Breast epithelium (tissue), 4 donors: ENCODE data around the gene NCKAP5. TPM values are rescaled to one million over a fixed set of nuclear protein-coding genes. Genes with fewer than 3 reads are reported as not detected.

Experiments used
- DNase-seq, 2 donors: peaks; one replicate each; pipeline ENCODE4 v3.0.0-alpha.2; 2019; ENCODE audit warnings: low spot score in 2 of 2
- H3K27ac ChIP-seq, 2 donors: fragments of 200-600 bp; sonication (generic) in 1 of 2; one replicate each; pipeline ENCODE4 v1.5.1; 2016 to 2019; ENCODE audit warnings: mild to moderate bottlenecking in 1 of 2
- H3K27me3 ChIP-seq, 2 donors: fragments of 200-600 bp; sonication (generic) in 1 of 2; one replicate each; pipeline versions ENCODE4 v1.5.1 to v1.6.0; 2017 to 2019; ENCODE audit warnings: control low read depth in 1 of 2, mild to moderate bottlenecking in 1 of 2
- H3K36me3 ChIP-seq: fragments of 200-600 bp; one replicate; pipeline ENCODE4 v1.5.1; 2019
- H3K4me1 ChIP-seq, 2 donors: fragments of 200-600 bp; sonication (generic); one replicate each; pipeline ENCODE4 v1.5.1; 2016 to 2019; ENCODE audit warnings: control low read depth in 1 of 2
- H3K4me3 ChIP-seq, 3 donors: fragments of 200-600 bp; sonication (generic); 1 replicate in 2 of 3; 2 replicates in 1 of 3; pipeline ENCODE4 v1.5.1; 2016 to 2019; ENCODE audit warnings: mild to moderate bottlenecking in 3 of 3, moderate library complexity in 2 of 3
- H3K9me3 ChIP-seq, 2 donors: fragments of 200-600 bp; sonication (generic) in 1 of 2; one replicate each; pipeline ENCODE4 v1.5.1; 2016 to 2019; ENCODE audit warnings: control low read depth in 1 of 2
- POLR2A ChIP-seq: fragments of 450-650 bp; IDR thresholded peaks from one replicate; pipeline ENCODE4 v1.6.1; 2016; ENCODE audit warnings: antibody characterized with exemption, mild to moderate bottlenecking, moderate library complexity
- POLR2AphosphoS5 ChIP-seq, 3 donors: sonication (generic); formaldehyde crosslinking; IDR thresholded peaks; one replicate each; pipeline ENCODE4 v1.6.1; 2017; ENCODE audit warnings: antibody characterized with exemption in 3 of 3
- intact Hi-C: fragments of 100-400 bp; cut with DNase I; formaldehyde crosslinking; loops from one replicate; pipeline ENCODE4 v1.15.1; 2023; ENCODE audit warnings: low total_unique reads
- total RNA-seq, 3 donors: library from RNA; depleted of rRNA; stranded (reverse); fragments of >200 nt; gene quantifications; one replicate each; pipeline ENCODE4 v1.1.0, GENCODE V29; 2016
- TF ChIP-seq, protein P1 (sequence below), 3 donors: fragments of 450-650 bp; IDR thresholded peaks; one replicate each; pipeline ENCODE4 v1.5.1; 2016 to 2017; ENCODE audit warnings: antibody characterized with exemption in 3 of 3, mild to moderate bottlenecking in 3 of 3, moderate library complexity in 3 of 3

The NCKAP5 gene
- total RNA-seq, 3 donors from 2014 or later: 1.1 to 10.5 (median 6.1) TPM

GRCh38 chr2:132797071-132797470, 771.2 kb downstream of the NCKAP5 start:
- Histone ChIP-seq H3K4me1 (no peaks in the 10 kb centered on the region), H3K36me3 (no peaks in the 10 kb centered on the region), H3K27ac (no peak overlapping the region), H3K4me3 (no peak overlapping the region), H3K9me3 (no peaks in the 10 kb centered on the region), H3K27me3 (no peaks in the 10 kb centered on the region)
- no peak for TF ChIP-seq POLR2AphosphoS5 (IDR thresholded peaks at IDR 0.05)
- no peak for TF ChIP-seq POLR2A
- TF ChIP-seq, protein P1, sequence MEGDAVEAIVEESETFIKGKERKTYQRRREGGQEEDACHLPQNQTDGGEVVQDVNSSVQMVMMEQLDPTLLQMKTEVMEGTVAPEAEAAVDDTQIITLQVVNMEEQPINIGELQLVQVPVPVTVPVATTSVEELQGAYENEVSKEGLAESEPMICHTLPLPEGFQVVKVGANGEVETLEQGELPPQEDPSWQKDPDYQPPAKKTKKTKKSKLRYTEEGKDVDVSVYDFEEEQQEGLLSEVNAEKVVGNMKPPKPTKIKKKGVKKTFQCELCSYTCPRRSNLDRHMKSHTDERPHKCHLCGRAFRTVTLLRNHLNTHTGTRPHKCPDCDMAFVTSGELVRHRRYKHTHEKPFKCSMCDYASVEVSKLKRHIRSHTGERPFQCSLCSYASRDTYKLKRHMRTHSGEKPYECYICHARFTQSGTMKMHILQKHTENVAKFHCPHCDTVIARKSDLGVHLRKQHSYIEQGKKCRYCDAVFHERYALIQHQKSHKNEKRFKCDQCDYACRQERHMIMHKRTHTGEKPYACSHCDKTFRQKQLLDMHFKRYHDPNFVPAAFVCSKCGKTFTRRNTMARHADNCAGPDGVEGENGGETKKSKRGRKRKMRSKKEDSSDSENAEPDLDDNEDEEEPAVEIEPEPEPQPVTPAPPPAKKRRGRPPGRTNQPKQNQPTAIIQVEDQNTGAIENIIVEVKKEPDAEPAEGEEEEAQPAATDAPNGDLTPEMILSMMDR (IDR thresholded peaks at IDR 0.05): no peak
- intact Hi-C loops: no loop called here
- no peak for DNase-seq

- H3K27me3 ChIP-seq: no peaks in the 10 kb centered on the region
Observed at GRCh38 chr2:132795220-132795619, 773.0 kb downstream of the NCKAP5 start.

GRCh38 chr2:132793532-132793931, 774.7 kb downstream of the NCKAP5 start:
- no peak overlapping the region for H3K4me3 ChIP-seq
- no peaks in the 10 kb centered on the region for H3K36me3 ChIP-seq
- no peaks in the 10 kb centered on the region for H3K9me3 ChIP-seq
- H3K27ac ChIP-seq: no peak overlapping the region
- no peak for TF ChIP-seq POLR2A
- TF ChIP-seq, protein P1 (IDR thresholded peaks at IDR 0.05): no peak
- no peak for TF ChIP-seq POLR2AphosphoS5 (IDR thresholded peaks at IDR 0.05)
- no peaks in the 10 kb centered on the region for H3K27me3 ChIP-seq
- intact Hi-C loops: no loop called here
- no peaks in the 10 kb centered on the region for H3K4me1 ChIP-seq
- DNase-seq: no peak

More at GRCh38 chr2:132795220-132795619, 773.0 kb downstream of the NCKAP5 start:
- Histone ChIP-seq H3K9me3 (no peaks in the 10 kb centered on the region), H3K4me3 (no peak overlapping the region), H3K4me1 (no peaks in the 10 kb centered on the region), H3K27ac (no peak overlapping the region), H3K36me3 (no peaks in the 10 kb centered on the region)
- intact Hi-C loops: no loop called here
- TF ChIP-seq, protein P1 (IDR thresholded peaks at IDR 0.05): no peak
- no peak for TF ChIP-seq POLR2AphosphoS5 (IDR thresholded peaks at IDR 0.05)
- no peak for TF ChIP-seq POLR2A
- no peak for DNase-seq

- Histone ChIP-seq H3K27me3 (no peaks in the 10 kb centered on the region), H3K27ac (no peak overlapping the region), H3K4me1 (no peaks in the 10 kb centered on the region), H3K9me3 (no peaks in the 10 kb centered on the region), H3K36me3 (no peaks in the 10 kb centered on the region), H3K4me3 (no peak overlapping the region)
- TF ChIP-seq, protein P1 (IDR thresholded peaks at IDR 0.05): no peak
- TF ChIP-seq POLR2AphosphoS5 (IDR thresholded peaks at IDR 0.05) (no peak), POLR2A (no peak)
- intact Hi-C loops: no loop called here
- DNase-seq: no peak
Observed at GRCh38 chr2:132790207-132790785, 778.0 kb downstream of the NCKAP5 start.

GRCh38 chr2:132789066-132789465, 779.2 kb downstream of the NCKAP5 start:
- Histone ChIP-seq H3K27ac (no peak overlapping the region), H3K4me3 (no peak overlapping the region)
- TF ChIP-seq, protein P1 (IDR thresholded peaks at IDR 0.05): no peak
- no peak for TF ChIP-seq POLR2AphosphoS5 (IDR thresholded peaks at IDR 0.05)
- TF ChIP-seq POLR2A: no peak

More at GRCh38 chr2:132789066-132789465, 779.2 kb downstream of the NCKAP5 start:
- no peaks in the 10 kb centered on the region for H3K9me3 ChIP-seq
- no peaks in the 10 kb centered on the region for H3K27me3 ChIP-seq
- intact Hi-C loops: no loop called here
- no peaks in the 10 kb centered on the region for H3K36me3 ChIP-seq
- no peak for DNase-seq
- no peaks in the 10 kb centered on the region for H3K4me1 ChIP-seq
